GM08714 (cell line): Measurements from ENCODE around the gene CNTFR.

Experiments used
- H3K4me3 ChIP-seq: fragments of 200-500 bp; sonication (Bioruptor generic); 2 replicates; pipeline ENCODE4 v1.5.1; 2014; ENCODE audit warnings: mild to moderate bottlenecking, low read length, inconsistent platforms
- ZNF274 ChIP-seq: IDR thresholded peaks from 2 replicates; pipeline ENCODE4 v1.6.1; 2012; ENCODE audit warnings: mild to moderate bottlenecking, low read depth, low read length

Gene CNTFR

GRCh38 chr9:34501889-34502425, 87.6 kb downstream of the CNTFR start:
- TF ChIP-seq ZNF274, result no peak
- H3K4me3 ChIP-seq, result no peak overlapping the region
